H1 (cell line): ENCODE results near the gene RAB25. TPM values are rescaled to one million over a fixed set of nuclear protein-coding genes. Genes with fewer than 3 reads are reported as not detected.

Experiments
- CTCF ChIA-PET: fragments of 300-600 bp; sonication (Branson Sonifier 250); formaldehyde crosslinking; loops from one replicate; lab custom pipeline; 2021; ENCODE audit not compliant: partially characterized antibody; lab: Charles Lee
- POLR2A ChIA-PET: fragments of 300-600 bp; sonication (Branson Sonifier 250); formaldehyde crosslinking; loops from one replicate; lab custom pipeline; 2021; ENCODE audit warnings: inconsistent platforms; ENCODE audit not compliant: partially characterized antibody; lab: Charles Lee
- DNase-seq, 2 experiments: peaks; one replicate each; pipeline versions ENCODE4 v3.0.0 to v3.0.0-alpha.2; 2010 to 2022; ENCODE audit warnings: low spot score in 2 of 2, low read depth in 1 of 2, mixed read lengths in 1 of 2
- FAIRE-seq: peaks from 2 replicates; lab custom pipeline; 2011; peaks lifted over from hg19 to GRCh38; lab: Jason Lieb, UNC
- H2AFZ ChIP-seq: 2 replicates; pipeline ENCODE4 v1.8.1; 2012; ENCODE audit warnings: low read length, inconsistent platforms
- H2AK5ac ChIP-seq: 2 replicates; pipeline ENCODE4 v1.6.1; 2013; ENCODE audit warnings: low read depth, low read length
- H2BK120ac ChIP-seq: replicated peaks from 2 replicates; pipeline ENCODE3; 2013; ENCODE audit warnings: low read depth, low read length, inconsistent platforms
- H2BK12ac ChIP-seq: 2 replicates; pipeline ENCODE4 v1.6.1; 2013; ENCODE audit warnings: low read depth, low read length
- H2BK15ac ChIP-seq: 2 replicates; pipeline ENCODE4 v1.6.1; 2013; ENCODE audit warnings: low read length
- H2BK20ac ChIP-seq: 2 replicates; pipeline ENCODE4 v1.6.1; 2013; ENCODE audit warnings: low read length
- H2BK5ac ChIP-seq: 2 replicates; pipeline ENCODE4 v1.6.1; 2013; ENCODE audit warnings: low read depth, low read length
- H3K14ac ChIP-seq: 2 replicates; pipeline ENCODE4 v1.6.1; 2013; ENCODE audit warnings: inconsistent platforms; ENCODE audit not compliant: insufficient read length
- H3K18ac ChIP-seq: 2 replicates; pipeline ENCODE4 v1.6.1; 2013; ENCODE audit warnings: low read length; ENCODE audit errors: extremely low read depth
- H3K23ac ChIP-seq: 2 replicates; pipeline ENCODE4 v1.6.1; 2013; ENCODE audit warnings: inconsistent platforms; ENCODE audit not compliant: insufficient read length
- H3K23me2 ChIP-seq: 2 replicates; pipeline ENCODE4 v1.6.1; 2013; ENCODE audit warnings: low read depth, low read length
- H3K27ac ChIP-seq: 2 replicates; pipeline ENCODE4 v1.6.1; 2011; ENCODE audit warnings: low read depth, low read length, inconsistent platforms
- H3K27me3 ChIP-seq, 4 experiments: replicated peaks in 1 of 4; 1 replicate in 1 of 4; 2 replicates in 3 of 4; pipeline versions ENCODE4 v1.6.1 to v1.8.1; 2011 to 2013; ENCODE audit warnings: low read length in 3 of 4, mild to moderate bottlenecking in 3 of 4, inconsistent platforms in 2 of 4, mixed read lengths in 2 of 4, moderate library complexity in 1 of 4; ENCODE audit not compliant: control insufficient read depth in 3 of 4, insufficient read depth in 3 of 4; ENCODE audit errors: extremely low read depth in 1 of 4
- H3K36me3 ChIP-seq, 4 experiments: 2 replicates each; pipeline versions ENCODE4 v1.6.1 to v1.8.1; 2011 to 2013; ENCODE audit warnings: mild to moderate bottlenecking in 4 of 4, low read length in 3 of 4, moderate library complexity in 2 of 4, control low read depth in 1 of 4, inconsistent platforms in 1 of 4; ENCODE audit not compliant: insufficient read depth in 4 of 4, control insufficient read depth in 2 of 4
- H3K4ac ChIP-seq: replicated peaks from 2 replicates; pipeline ENCODE3; 2013; ENCODE audit warnings: low read length, low read depth, mixed read lengths, inconsistent platforms; ENCODE audit not compliant: insufficient read length
- H3K4me1 ChIP-seq, 4 experiments: replicated peaks in 1 of 4; 1 replicate in 1 of 4; 2 replicates in 3 of 4; pipeline versions ENCODE4 v1.6.1 to v1.8.1; 2011 to 2013; ENCODE audit warnings: low read length in 3 of 4, inconsistent platforms in 2 of 4, mixed read lengths in 1 of 4; ENCODE audit not compliant: insufficient read depth in 4 of 4, control insufficient read depth in 3 of 4
- H3K4me2 ChIP-seq, 2 experiments: 2 replicates each; pipeline versions ENCODE4 v1.6.1 to v1.8.1; 2011 to 2013; ENCODE audit warnings: low read depth in 2 of 2, low read length in 2 of 2, control low read depth in 1 of 2, inconsistent platforms in 1 of 2, mild to moderate bottlenecking in 1 of 2; ENCODE audit not compliant: insufficient read depth in 1 of 2
- H3K4me3 ChIP-seq, 4 experiments: fragments of 200-600, 300-600 bp in 1 of 4; sonication (generic), shearing (Covaris generic), sonication (Bioruptor Twin) in 1 of 4; 2 replicates each; pipeline versions ENCODE4 v1.5.1 to v1.8.1; 2011 to 2016; ENCODE audit warnings: low read length in 4 of 4, low read depth in 3 of 4, control low read depth in 2 of 4, inconsistent platforms in 2 of 4, mild to moderate bottlenecking in 2 of 4, mixed read lengths in 1 of 4, moderate library complexity in 1 of 4; ENCODE audit not compliant: insufficient read depth in 2 of 4; ENCODE audit errors: extremely low read depth in 1 of 4
- H3K56ac ChIP-seq: replicated peaks from 2 replicates; pipeline ENCODE3; 2013; ENCODE audit warnings: low read depth, mild to moderate bottlenecking, mixed read lengths, low read length, inconsistent platforms; ENCODE audit not compliant: insufficient read length
- H3K79me1 ChIP-seq: 2 replicates; pipeline ENCODE4 v1.6.1; 2013; ENCODE audit warnings: low read depth, low read length, control low read depth
- H3K79me2 ChIP-seq, 2 experiments: 2 replicates each; pipeline versions ENCODE4 v1.6.1 to v1.8.1; 2012 to 2013; ENCODE audit warnings: low read length in 2 of 2, mild to moderate bottlenecking in 2 of 2, inconsistent platforms in 1 of 2; ENCODE audit not compliant: insufficient read depth in 2 of 2, control insufficient read depth in 1 of 2
- H3K9ac ChIP-seq, 4 experiments: replicated peaks in 1 of 4; 1 replicate in 1 of 4; 2 replicates in 3 of 4; pipeline versions ENCODE4 v1.6.1 to v1.8.1; 2011 to 2013; ENCODE audit warnings: low read depth in 3 of 4, low read length in 3 of 4, control low read depth in 2 of 4, mild to moderate bottlenecking in 2 of 4, moderate library complexity in 2 of 4, inconsistent platforms in 1 of 4; ENCODE audit errors: extremely low read depth in 1 of 4
- H3K9me3 ChIP-seq, 2 experiments: 2 replicates each; pipeline versions ENCODE4 v1.6.1 to v1.8.1; 2012 to 2013; ENCODE audit warnings: mild to moderate bottlenecking in 2 of 2, moderate library complexity in 2 of 2, control low read depth in 1 of 2, inconsistent platforms in 1 of 2, low read depth in 1 of 2, low read length in 1 of 2, mixed read lengths in 1 of 2; ENCODE audit not compliant: insufficient read depth in 2 of 2
- H4K20me1 ChIP-seq, 2 experiments: replicated peaks in 1 of 2; 2 replicates each; pipeline versions ENCODE3 to v1.8.1; 2011 to 2013; ENCODE audit warnings: inconsistent platforms in 2 of 2, low read length in 2 of 2, mild to moderate bottlenecking in 1 of 2; ENCODE audit not compliant: insufficient read depth in 2 of 2, control insufficient read depth in 1 of 2
- H4K5ac ChIP-seq: 2 replicates; pipeline ENCODE4 v1.6.1; 2013; ENCODE audit warnings: low read length, low read depth, mixed read lengths, inconsistent platforms; ENCODE audit not compliant: insufficient read length
- H4K8ac ChIP-seq: 2 replicates; pipeline ENCODE4 v1.8.0; 2013; ENCODE audit warnings: mild to moderate bottlenecking, moderate library complexity, low read length, inconsistent platforms; ENCODE audit not compliant: insufficient read depth; ENCODE audit errors: extremely low read depth
- H4K91ac ChIP-seq: replicated peaks from 2 replicates; pipeline ENCODE3; 2013; ENCODE audit warnings: low read length, mixed read lengths, inconsistent platforms; ENCODE audit not compliant: insufficient read length
- CREB1 ChIP-seq: IDR thresholded peaks from 2 replicates; pipeline ENCODE4 v1.6.1; 2012; ENCODE audit warnings: inconsistent platforms
- JUND ChIP-seq: IDR thresholded peaks from 2 replicates; pipeline ENCODE4 v1.6.1; 2011; ENCODE audit warnings: mild to moderate bottlenecking, improper control_type of control experiment, low read length
- POLR2AphosphoS5 ChIP-seq: IDR thresholded peaks from 2 replicates; pipeline ENCODE4 v1.6.1; 2011; ENCODE audit warnings: low read depth, low read length
- TEAD4 ChIP-seq: IDR thresholded peaks from 2 replicates; pipeline ENCODE4 v1.6.1; 2012; ENCODE audit warnings: low read depth, low read length, inconsistent platforms, mixed read lengths
- WGBS, 2 experiments: shearing (Covaris generic) in 1 of 2; methylation state at CpG; one replicate each; pipeline versions ENCODE4 v1.1.6 to v1.1.7; 2013 to 2015; ENCODE audit warnings: low lambda C conversion rate in 2 of 2, mixed read lengths in 2 of 2, inconsistent platforms in 1 of 2, low coverage in 1 of 2, missing lambda C conversion rate in 1 of 2; ENCODE audit not compliant: insufficient replicate concordance in 2 of 2, insufficient coverage in 1 of 2, insufficient read length in 1 of 2; ENCODE audit errors: extremely low coverage in 1 of 2, missing lambda C conversion rate in 1 of 2; 5-methylcytosine and 5-hydroxymethylcytosine counted together
- polyA plus RNA-seq, 7 experiments: library from polyadenylated mRNA; depleted of rRNA in 3 of 7; stranded (reverse) in 5 of 7; unstranded in 2 of 7; fragments of >200 nt in 5 of 7; fragments of 200-250 nt in 2 of 7; gene quantifications; 1 replicate in 5 of 7; 2 replicates in 1 of 7; 4 replicates in 1 of 7; pipeline versions ENCODE4 v1.2.1 to v1.2.3, GENCODE V29; 2011 to 2013; ENCODE audit warnings: missing spikeins in 2 of 7, mixed read lengths in 2 of 7
- total RNA-seq: library from RNA; stranded (reverse); fragmentation: NEBNext Ultra II Directional; extraction: Animal tissue kit (Norgen Biotek cat#: 25700); gene quantifications from 2 replicates; pipeline ENCODE4 v1.2.1, GENCODE V29; 2021

The RAB25 gene
- total and polyA plus RNA-seq, 2 of the 8 experiments (the other 6 are each of a cell fraction or from before 2014, with no cell fraction given): 34.8 to 98.2 TPM

- H2BK120ac ChIP-seq: no peak overlapping the region
- H3K4ac ChIP-seq: peak overlapping the region; percentile 76
- H2BK15ac ChIP-seq: peak overlapping the region; percentile 88; the same call in 1 of the 2 replicates
- peak overlapping the region; percentile 24; the same call in 1 of the 2 replicates for H3K18ac ChIP-seq
- peaks cover 10 to 37% (median 32%) of the 10 kb centered on the region in 4 experiments for H3K4me1 ChIP-seq
- DNase-seq (no peak), FAIRE-seq (no peak)
- no peak overlapping the region for H2AFZ ChIP-seq
- H2BK12ac ChIP-seq: peak overlapping the region; percentile 97
- peak overlapping the region; percentile 76; the same call in 1 of the 2 replicates for H3K27ac ChIP-seq
- H3K4me3 ChIP-seq: no peak overlapping the region
- H2BK5ac ChIP-seq: no peak overlapping the region; the same call in 1 of the 2 replicates
- H3K79me1 ChIP-seq: peaks cover 4% of the 10 kb centered on the region; the same call in 1 of the 2 replicates
- peaks cover 0 to 5% of the 10 kb centered on the region in 2 experiments for H4K20me1 ChIP-seq
- no peak overlapping the region for H4K5ac ChIP-seq
- H3K4me2 ChIP-seq: no peak overlapping the region
- no peak overlapping the region for H3K56ac ChIP-seq
- no peaks in the 10 kb centered on the region for H3K36me3 ChIP-seq
- no peak overlapping the region for H3K14ac ChIP-seq
- H2AK5ac ChIP-seq: peak overlapping the region; percentile 89
- no peaks in the 10 kb centered on the region; a peak in 1 of 7 replicates for H3K27me3 ChIP-seq
- peak overlapping the region; percentile 93; the same call in 1 of the 2 replicates for H2BK20ac ChIP-seq
- H4K8ac ChIP-seq: no peak overlapping the region
- CTCF ChIA-PET: interaction anchor here (1.6 to 29.5 kb wide), 4 partner anchors 8 to 37 kb away, joined by 3 to 1994 read pairs (median 120); partner anchors contain the start of genes LMNA and MEX3A
- WGBS, 2 experiments: 79% methylated on average over 9 of the region's 9 CpGs; no CpG with 5 or more reads in 1 of the 2 experiments
- POLR2A ChIA-PET: interaction anchor here (0.8 to 29.6 kb wide), 5 partner anchors 8 to 51 kb away, joined by 3 to 763 read pairs (median 4); partner anchors contain the start of genes LMNA and MEX3A
- no peaks in the 10 kb centered on the region for H3K9me3 ChIP-seq
- peak overlapping the region; percentile 29 for H4K91ac ChIP-seq
- H3K23ac ChIP-seq: no peak overlapping the region
- no peaks in the 10 kb centered on the region for H3K79me2 ChIP-seq
- no peak overlapping the region; a peak in 2 of 7 replicates for H3K9ac ChIP-seq
- H3K23me2 ChIP-seq: peaks cover 7% of the 10 kb centered on the region; the same call in 1 of the 2 replicates
- TF ChIP-seq TEAD4: no peak
- no peak for TF ChIP-seq JUND
- TF ChIP-seq POLR2AphosphoS5: no peak
- no peak for TF ChIP-seq CREB1
Measured at GRCh38 chr1:156103521-156103947, 42.6 kb downstream of the RAB25 start.
